MV-4-11 (cell line): ENCODE data around the gene APOO.
A peak's percentile ranks its signal among the peaks of the same experiment; 100 is the strongest.

Experiments used
- DNase-seq: peaks from one replicate; lab custom pipeline; 2025; lab: John Stamatoyannopoulos, UW

APOO gene

DNA sequence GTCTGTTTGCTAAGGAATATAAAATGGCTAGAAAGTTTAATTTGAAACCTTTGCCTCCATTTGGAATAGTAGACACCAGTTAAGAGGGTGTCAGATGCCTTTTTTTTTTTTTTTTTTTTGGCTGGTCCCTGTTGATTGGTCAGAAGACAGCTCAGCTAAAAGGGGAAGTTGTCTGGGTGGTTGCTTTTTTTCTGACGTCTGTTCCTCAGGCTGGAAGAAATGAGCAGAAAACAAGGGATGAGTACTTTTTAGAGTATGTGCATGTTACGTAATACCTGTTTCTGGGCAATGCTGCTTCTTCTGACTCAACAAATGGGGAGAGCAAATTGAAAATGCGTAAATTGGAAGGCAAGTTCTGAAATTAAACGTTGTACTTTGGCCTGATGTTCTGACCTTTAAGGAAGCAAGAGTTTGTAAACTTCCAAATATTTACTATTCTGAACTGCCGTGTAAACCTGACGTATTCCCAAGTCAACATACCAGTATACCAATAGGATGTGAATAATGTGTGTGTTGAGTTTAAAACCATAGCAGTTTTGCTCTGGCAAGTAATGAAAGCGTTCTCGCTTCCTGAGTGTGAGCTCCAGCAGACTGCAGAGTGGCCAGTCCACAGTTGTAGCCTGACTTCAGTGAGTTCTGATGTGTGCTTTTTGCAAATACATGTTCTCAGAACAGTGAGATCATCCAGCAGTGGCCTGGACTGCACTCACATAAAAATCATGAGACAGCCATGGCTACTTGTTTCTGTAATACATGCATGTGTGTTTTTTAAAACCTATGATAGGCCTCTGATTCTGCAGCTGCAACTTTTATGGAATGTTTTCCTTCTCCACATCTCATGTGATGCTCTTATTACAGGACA, 123.0 kb downstream of the APOO start:
- DNase-seq = peak; percentile 92

DNA sequence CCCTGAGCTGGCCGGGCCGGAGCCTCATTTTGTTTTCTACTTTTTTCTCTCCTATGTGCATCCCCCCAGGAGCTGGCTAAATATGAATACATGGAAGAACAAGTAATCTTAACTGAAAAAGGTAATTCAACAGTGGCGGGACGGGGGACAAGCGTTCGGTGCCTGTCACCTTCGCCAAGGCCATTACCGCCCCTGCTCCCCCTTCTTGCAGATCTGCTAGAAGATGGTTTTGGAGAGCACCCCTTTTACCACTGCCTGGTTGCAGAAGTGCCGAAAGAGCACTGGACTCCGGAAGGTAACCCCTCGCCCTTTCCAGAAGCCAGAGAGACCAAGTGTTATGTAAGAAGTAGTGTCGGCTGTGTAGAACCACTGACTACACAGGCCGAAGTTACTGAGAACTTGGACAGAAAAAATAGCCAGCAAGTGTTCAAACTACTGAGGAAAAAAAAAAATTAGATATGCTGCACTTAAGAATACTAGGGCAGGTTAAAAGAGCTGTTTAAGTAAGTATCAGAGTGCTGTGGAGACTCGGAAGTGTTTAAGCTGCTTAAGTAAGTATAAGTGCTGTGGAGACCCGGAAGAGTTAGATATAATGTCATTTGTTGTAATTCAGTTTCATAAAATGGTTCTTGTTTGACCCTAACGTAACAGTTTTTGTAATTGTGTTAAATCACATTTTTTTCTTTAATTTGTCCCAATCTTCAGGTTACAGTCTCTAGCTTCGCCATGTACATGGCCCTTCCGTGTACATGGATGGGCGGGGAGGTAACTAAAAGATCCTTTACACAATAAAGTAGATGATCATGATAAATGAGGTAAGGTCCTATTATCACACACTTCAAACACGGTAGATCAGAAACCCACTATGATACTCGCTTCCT, 123.9 kb downstream of the APOO start:
- DNase-seq = peak; percentile 12
